SK-N-DZ (cell line): ENCODE measurements around the gene RHAG.
"Not testable (repeated sequence)": the region's sequence is repeated elsewhere in the genome, so short reads cannot be mapped to it uniquely, and the experiment has no call there.

Experiments
- DNase-seq: peaks from one replicate; pipeline ENCODE4 v3.0.0-alpha.2; 2015; ENCODE audit warnings: low spot score

RHAG gene

DNA sequence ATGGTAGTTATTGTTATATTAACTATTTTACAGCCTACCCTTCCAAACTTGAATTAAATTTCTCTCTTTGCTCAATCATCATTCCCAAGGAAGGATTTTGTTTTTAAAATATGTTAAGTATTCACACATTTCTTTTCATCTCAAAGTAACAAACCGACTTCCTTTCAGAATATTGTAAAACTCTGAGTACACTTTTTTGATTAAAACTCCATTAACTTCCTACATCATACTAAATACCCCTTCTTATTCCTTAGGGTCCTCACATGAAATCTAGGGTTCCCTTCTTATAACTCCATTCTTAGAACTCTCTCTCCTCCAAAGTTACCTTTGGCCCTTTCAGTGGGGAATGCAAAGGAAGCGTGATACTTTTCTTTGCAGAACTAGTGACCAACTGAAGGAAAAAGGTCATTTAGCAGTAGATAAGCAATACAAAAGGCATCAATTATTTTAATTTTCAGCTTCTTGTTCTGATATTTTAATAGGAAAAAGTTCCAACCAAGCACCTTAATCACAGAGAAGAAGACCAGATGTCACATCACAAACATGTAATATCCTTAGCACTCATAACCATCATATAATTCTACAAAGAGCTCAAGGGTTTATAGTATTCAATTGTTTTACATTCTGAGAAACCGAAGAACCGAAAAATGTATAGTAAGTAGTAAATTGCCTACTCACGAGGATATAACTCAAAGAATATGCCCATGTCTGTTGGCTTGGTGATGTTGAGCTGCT, 494 bp downstream of the RHAG start:
- DNase-seq = no peak

DNA sequence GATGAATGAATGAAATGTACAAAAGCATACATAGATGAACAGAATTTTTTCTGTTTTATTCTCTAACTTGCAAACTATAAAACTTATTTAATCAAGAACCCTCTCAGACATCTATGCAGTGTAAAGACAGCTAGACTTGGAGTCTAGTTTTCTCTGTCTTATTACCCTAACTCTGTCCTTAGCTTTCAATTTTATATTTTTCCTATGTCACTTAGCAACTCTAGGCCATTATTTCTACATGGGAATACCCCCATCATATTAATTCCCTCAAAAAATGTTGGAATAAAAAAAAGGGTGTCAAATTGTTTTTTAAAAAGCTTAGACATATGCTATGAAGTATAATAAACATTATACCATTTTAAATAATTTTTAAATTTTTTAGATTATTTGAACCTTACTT, 1.2 kb downstream of the RHAG start:
- DNase-seq = no peak

DNA sequence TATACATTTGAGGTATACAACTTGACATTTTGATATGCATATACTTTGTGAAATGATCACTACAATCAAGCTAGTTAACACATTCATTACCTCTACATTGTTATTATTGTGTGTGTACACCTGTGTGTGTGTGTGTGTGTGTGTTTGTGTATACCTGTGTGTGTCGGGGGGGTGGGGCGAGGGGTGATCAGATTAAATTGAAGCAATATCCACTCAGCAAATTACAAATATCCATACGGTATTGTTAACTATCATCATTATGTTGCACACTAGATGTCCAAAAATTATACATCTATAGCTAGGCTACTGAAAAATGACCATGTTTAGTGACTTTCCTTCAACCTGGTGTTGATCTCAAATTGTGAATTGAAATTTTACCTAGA, 1.8 kb downstream of the RHAG start:
- no peak for DNase-seq

DNA sequence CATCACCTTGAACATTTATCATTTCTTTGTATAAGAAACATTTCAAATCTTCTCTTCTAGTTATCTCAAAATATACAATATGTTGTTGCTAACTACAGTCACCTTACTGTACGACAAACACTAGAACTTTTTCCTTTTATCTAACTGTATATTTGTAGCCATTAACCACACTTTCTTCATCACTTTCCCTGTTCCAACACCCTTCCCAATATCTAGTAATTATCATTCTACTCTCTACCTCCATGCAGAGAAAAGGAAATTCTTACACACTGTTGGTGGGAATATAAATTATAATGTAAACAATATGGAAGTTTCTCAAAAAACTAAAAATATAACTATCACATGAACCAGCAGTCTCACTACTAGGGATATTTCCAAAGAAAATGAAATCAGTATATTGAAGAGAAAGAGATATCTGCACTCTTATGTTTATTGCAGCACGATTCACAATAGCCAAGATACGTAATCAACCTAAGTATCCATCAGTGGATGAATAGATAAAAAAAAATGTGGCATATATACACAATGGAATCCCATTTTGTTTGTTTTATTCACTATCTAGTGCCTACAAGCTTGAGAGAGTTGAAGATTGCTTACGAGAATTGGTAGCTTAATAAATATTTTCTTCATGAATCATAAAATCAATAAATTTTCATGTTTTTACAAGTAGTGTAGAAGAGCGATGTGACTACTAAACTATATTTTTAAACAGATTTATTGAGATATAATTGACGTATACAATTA, 2.4 kb downstream of the RHAG start:
- DNase-seq = no peak

DNA sequence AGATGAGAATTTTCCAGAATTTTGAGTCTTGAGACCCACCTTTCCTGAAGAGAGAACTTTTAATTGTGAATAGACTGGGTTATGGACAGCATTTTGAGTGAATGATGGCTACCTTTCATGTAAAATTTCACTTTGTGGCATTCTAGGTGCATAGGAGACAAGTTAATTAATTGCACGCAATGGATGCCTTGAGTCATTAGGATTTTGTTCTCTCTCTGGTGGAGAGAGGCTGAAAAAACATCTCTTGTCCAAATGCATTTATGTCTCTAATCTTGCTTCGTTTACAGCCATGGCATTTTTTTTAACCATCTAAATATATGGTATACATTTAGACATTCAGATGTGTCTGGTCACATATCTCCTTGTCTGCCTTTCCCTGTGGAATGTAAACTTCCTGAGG, 3.1 kb downstream of the RHAG start:
- no peak for DNase-seq

DNA sequence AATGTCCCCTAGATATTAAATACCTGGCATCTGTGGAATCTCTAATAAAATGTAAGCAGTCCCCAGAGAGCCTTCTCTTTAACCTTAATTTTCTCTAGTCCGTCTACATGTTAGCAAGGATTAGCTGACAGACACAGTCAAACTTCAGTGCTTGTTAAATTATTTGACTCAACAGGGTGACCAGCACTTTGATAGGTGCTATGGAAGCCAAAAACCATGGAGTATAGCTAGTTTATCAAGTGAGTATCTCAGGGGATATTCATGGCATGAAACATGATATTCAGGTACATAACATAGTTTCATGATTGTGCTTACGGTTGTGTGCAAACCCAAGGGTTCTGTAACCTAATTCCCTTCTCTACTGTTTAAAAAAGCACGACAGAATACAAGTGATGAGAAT, 3.9 kb downstream of the RHAG start:
- no peak for DNase-seq

DNA sequence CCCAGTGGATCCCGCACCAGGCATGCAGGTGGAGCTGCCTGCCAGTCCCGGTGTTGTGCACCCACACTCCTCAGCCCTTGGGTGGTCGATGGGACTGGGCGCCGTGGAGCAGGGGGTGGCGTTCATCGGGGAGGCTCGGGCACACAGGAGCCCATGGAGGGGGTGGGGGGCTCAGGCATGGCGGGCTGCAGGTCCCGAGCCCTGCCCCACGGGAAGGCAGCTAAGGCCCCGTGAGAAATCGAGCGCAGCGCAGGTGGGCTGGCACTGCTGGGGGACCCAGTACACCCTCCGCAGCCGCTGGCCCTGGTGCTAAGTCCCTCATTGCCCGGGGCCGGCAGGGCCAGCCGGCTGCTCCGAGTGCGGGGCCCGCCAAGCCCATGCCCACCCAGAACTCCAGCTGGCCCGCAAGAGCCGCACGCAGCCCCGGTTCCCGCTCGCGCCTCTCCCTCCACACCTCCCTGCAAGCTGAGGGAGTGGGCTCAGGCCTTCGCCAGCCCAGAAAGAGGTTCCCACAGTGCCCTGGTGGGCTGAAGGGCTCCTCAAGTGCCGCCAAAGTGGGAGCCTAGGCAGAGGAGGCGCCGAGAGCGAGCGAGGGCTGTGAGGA, 7.1 kb downstream of the RHAG start:
- DNase-seq = not testable (repeated sequence)

DNA sequence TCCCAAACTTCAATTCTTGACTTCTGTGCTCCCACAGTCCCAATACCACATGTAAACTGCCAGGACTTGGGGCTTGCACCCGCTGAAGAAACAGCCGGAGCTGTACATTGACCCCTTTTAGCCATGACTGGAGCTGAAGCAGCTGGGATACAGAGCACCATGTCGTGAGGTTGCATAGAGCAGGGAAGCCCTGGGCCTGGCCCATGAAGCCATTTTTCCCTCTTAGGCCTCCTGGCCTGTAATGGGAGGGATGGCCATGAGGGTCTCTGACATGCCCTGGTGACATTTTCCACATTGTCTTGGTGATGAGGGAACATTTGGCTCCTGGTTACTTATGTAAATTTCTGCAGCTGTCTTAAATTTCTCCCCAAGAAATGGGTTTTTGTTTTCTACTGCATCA, 9.8 kb downstream of the RHAG start:
- no peak for DNase-seq

DNA sequence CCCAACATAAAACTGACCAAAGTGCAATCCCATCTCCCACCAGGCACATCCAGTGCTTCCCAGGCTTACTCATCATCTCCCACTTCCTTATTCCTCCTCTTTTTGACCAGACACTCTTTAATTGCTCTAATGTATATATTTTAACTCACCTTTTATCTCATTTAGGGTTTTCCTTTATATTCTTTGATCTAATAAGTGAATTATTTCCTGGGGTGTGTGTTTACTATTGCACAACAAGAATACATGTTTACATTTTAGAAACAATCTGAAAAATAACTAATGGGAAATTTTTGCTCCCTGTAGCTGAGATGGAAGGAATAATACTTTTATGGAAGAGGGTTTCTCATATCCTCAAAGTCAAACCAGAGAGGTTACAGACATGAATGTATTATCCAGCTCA, 18.4 kb downstream of the RHAG start:
- DNase-seq = no peak

DNA sequence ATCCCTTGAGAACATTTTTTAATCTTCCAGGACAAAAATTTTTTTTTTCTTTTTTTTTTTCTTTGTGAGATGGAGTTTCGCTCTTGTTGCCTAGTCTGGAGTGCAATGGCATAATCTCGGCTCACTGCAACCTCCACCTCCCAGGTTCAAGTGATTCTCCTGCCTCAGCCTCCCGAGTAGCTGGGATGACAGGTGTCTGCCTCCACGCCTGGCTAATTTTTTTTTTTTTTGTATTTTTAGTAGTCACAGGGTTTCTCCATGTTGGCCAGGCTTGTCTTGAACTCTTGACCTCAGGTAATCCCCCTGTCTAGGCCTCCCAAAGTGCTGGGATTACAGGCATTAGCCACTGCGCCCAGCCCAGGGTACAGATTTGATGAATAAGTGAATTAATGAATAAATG, 22.5 kb downstream of the RHAG start:
- not testable (repeated sequence) for DNase-seq

DNA sequence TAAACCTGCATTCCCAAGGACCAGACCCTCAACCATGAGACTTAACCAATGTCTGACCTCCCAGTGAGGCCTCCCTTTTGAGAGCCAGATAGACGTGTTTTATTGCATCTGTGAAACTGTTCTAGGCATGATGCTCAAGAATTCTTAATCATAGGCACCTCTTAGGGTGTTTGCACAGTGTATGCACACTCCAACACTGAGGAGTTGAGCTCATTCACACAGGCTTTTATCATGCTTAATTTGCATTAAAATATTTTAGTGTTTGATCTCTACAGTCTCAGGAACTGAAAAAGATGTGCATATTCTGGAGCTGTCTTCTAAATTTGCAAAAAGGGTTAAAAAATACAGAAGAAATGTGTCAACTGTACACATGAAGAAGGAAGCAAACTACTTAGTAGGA, 27.4 kb downstream of the RHAG start:
- no peak for DNase-seq

DNA sequence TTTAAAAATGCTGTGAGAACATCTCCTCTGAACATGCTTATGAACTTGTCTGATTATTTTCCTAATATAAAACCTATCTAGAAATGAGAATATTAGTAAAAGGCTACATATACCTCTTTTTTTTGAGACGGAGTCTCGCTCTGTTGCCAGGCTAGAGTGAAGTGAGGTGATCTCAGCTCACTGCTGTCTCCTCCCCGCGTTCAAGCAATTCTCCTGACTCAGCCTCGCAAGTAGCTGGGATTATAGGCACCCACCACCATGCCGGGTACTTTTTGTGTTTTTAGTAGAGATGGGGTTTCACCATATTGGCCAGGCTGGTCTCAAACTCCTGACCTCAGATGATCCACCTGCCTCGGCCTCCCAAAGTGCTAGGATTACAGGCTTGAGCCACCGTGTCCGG, 28.4 kb downstream of the RHAG start:
- DNase-seq = not testable (repeated sequence)

DNA sequence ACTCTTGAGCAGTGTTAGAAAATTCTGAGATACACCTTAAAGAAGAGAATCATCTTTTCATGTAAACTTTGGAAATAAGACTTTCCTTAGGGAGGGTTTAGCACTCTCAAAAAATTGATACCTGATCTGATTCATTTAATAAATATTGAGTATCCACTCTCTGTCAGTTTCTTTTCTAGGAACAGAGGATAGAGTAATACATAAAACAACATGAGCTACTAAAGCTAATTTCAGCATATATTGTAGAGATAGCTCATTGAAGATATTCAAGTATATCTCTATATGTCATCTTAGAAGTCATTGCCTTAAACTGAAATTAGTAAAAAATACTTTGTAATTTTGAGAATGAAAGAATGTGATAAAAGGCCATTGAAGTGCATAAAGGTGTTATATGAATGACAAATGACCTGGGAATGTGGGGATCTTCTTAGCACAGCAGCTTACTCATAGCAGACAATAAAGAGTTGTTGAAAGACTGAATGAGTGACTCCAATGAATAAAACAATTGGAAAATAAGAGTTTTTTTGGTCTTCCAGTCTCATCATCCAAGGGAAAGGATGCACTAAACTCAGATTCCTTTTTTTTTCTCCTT, 29.2 kb downstream of the RHAG start:
- no peak for DNase-seq

DNA sequence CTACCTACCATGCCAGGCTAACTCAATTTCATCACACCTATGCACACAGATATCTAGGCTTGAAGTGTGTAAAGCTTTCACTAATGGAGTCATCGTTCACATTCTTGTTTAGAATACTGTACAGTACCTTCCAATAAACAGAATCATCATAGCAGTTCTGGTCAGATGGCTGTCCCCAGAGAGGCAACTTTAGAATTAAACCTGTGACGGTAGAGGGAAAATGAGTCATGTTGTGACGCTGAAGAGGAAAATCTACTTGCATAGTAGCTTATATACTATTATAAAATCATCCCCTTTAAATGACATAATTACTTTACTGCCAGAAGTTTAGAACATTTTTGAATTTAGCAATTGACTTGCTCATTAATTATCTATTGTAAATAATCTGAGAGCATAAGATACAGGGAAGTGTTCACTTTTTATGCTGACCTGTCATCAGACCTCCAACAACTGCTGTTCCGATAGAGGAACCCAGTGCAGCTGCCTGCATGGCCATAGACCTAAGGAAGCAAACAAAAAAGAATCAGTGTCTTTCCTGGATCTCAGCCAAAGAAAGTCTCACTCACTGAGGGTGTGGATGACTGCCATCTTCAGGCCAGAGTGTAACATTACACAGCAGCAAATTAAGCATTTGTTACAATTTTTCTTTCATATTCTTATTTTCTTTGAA, 29.8 kb downstream of the RHAG start:
- peak; percentile 80 for DNase-seq

DNA sequence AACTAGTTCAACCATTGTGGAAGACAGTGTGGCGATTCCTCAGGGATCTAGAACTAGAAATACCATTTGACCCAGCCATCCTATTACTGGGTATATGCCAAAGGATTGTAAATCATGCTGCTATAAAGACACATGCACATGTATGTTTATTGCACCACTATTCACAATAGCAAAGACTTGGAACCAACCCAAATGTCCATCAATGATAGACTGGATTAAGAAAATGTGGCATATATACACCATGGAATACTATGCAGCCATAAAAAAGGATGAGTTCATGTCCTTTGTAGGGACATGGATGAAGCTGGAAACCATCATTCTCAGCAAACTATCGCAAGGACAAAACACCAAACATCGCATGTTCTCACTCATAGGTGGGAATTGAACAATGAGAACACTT, 32.6 kb downstream of the RHAG start:
- DNase-seq = not testable (repeated sequence)

DNA sequence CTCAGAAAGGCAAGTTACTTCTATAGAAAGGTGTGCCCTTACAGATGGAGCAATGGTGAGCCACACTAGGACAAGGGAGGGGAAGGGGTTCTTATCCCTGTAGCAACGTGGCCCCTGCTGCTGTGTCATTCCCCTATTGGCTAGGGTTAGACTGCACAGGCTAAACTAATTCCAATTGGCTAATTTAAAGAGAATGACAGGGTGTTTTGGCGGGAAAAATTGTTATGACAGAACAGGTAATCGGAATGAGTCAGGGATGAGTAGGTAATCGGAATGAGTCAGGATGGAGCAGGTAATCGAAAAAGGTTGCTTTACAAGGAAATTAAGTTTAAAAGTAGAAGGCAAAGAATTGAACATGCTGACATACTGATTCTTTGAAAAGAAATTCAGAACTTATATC, 49.4 kb downstream of the RHAG start:
- not testable (repeated sequence) for DNase-seq

DNA sequence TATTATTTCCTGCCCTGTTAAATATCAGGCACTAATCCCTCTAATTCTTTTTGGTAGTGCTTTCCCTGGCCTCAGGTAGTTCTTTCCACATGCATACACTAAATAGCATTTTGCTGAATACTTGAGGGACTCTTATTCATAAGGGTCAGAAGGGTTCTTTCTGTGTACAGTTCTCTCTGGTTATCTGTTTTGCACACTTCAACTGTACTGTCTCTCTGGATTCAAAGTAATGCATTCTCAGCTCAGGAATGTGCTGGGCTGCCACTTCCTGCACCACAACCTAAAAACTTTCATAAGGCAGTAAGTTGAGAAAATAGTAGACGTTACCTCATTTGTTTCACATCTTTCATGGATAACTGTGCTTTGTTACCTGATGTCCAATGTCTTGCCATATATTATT, 54.1 kb downstream of the RHAG start:
- DNase-seq = no peak

DNA sequence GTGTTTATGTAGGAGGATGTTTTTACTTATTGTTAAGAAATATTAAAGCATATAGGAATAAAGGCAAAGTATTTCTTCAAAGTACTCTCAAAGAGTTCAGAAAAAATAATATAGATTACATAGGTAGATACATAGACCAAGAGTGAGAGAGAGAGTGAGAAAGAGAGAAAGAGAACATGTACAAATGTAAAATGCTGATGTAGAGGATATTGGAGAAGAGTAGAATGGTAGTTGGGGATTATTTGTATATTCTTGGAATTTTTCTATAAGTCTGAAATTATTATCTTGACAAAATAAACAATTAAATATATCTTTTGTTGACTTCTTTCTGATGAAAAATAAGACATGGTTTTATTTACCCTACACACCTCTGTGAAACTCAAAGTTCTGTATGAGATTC, 57.0 kb downstream of the RHAG start:
- DNase-seq = no peak

DNA sequence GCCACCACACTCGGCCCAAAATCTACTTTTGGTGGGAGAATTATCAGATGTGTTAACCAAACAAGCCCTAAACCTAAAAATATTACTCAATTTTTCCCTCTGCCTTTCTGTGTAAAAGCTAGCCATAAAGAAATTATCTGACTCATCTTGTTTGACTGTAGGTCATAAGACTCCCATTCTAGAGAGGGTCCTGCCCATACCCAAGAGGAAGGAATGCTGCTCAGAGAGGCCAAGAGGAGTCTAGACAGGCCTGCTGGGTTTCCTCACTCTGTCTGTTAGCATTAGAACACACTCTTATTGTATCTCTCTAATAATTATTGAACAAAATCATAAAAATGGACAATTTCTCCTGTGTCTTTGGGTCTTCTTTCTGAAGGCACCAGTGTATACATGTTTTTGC, 60.0 kb downstream of the RHAG start:
- no peak for DNase-seq

DNA sequence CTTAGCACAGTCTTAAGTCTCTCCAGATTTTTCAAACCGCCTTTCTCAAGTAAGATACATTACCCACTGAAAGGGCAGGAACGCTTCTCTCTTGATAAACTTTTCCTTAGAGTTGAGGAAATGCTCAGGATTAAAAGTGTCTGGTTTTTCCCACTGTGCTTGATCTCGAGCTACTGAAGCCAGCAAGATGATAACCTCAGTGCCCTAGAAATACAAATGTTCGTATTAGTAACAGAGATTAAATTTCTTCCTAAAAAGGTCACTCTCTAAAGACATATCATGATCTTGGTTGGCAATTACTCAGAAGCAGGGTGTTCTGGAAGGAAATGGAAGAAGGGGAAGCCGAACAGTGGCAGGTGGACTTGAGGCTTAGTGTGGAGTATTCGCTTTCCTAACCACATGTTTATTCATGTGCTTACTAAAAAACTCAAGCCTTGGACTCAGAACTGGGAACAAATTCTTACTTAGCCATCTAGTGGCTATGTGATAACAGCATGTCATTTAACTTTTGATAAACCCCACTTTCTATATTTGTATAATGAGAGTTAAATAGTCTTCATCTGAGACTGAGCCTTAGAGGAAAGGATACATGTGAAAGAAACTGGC, 66.1 kb downstream of the RHAG start:
- no peak for DNase-seq

DNA sequence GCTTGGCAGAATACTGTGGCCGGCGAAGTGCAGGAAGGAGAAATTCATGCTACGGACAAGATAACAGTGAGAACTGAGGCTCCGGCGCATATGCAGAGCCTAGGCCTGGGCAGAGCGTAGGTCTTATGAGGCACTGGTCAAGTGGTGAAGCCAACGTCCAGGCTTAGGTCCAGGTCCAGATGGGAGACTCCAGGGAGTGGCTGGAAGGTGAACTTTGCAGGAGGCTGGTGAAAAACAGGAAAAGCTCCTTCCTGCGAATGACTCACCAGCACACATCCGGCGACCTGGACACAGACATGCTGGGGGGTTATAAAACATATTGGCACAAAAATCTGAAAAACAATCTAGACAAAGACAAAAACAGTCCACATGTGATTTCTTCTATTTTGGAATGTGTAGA, 70.8 kb downstream of the RHAG start:
- DNase-seq = no peak

DNA sequence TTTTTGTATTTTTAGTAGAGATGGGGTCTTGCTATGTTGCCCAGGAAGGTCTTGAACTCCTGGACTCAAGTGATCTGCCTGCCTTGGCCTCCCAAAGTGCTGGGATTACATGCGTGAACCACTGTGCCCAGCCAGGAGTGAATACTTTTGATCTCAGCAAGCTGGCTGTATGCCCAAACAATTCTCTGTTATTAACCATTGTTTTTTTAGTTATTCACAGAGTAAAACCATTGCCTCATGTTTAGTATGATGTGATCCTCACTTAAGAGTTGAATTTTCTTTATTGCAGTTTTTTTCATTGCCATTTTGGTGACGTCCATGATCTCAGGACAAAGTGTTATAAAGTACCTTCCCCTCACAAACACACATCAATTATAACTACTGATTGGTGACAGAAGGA, 71.4 kb downstream of the RHAG start:
- DNase-seq = no peak
